ENCODE results near the gene ZFP37. TPM values are rescaled to one million over a fixed set of nuclear protein-coding genes. Genes with fewer than 3 reads are reported as not detected.

The ZFP37 gene
- total RNA-seq, 1 experiment from 2014 or later, result 0.81 TPM

DNA sequence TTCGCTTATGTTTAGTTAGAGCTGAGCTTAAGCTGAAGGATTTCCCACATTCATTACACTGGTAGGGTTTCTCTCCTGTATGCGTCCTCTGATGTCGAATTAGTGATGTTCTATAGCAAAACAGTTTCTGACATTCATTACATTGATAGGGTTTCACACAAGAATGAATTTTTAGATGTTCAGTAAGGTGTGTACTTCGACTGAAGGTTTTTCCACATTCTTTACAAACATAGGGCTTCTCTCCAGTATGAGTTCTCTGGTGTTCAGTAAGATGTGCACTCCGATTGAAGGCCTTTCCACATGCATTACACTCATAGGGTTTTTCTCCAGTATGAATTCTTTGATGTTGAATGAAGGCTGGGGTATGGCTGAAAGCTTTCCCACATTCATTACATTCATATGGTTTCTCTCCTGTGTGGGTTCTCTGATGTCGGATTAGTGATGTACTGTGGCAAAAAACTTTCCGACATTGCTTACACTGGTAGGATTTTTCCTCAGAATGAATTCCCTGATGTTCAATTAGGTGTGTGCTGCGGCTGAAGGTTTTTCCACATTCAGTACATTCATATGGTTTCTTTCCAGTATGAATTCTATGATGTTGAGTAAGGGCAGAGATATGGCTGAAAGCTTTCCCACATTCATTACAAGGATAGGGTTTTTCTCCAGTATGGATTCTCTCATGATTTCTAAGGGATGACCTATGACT, 59.1 kb downstream of the ZFP37 start:
- CTCF ChIA-PET, result no interaction called here

More for the DNA sequence above, 59.1 kb downstream of the ZFP37 start:
- BruUV-seq (replicated peaks), result no TSS peak
- no peak overlapping the region for H3K4me2 ChIP-seq
- H2AFZ ChIP-seq, result no peak overlapping the region
- POLR2A ChIA-PET (ENCODE audit: unreplicated experiment), result no interaction called here
- no peaks in the 10 kb centered on the region for H3K27me3 ChIP-seq (ENCODE audit: insufficient read depth, low read depth)
- intact Hi-C loops (cut with micrococcal nuclease; ENCODE audit: unreplicated experiment), result no loop called here
- H3K9me3 ChIP-seq (ENCODE audit: insufficient read depth, low read depth), result peaks cover 33% of the 10 kb centered on the region
- H4K20me1 ChIP-seq (ENCODE audit: insufficient read depth), result no peaks in the 10 kb centered on the region
- TF ChIP-seq CTCF (conservative IDR thresholded peaks at IDR 0.05), result no peak
- no peak for TF ChIP-seq EZH2 (IDR thresholded peaks at IDR 0.05; ENCODE audit: low read depth)
- no peaks in the 10 kb centered on the region for H3K79me2 ChIP-seq (ENCODE audit: low read depth)
- H3K9me2 ChIP-seq (ENCODE audit: insufficient read depth), result no peaks in the 10 kb centered on the region
- H3K36me3 ChIP-seq (ENCODE audit: low read depth), result 0 out of 2 replicates have a peak, but pooled peaks cover 4% of the 10 kb centered on the region
- H3K4me3 ChIP-seq, result no peak overlapping the region
- H3F3A ChIP-seq (ENCODE audit: insufficient read depth, low read depth), result no peaks in the 10 kb centered on the region
- H3K27ac ChIP-seq, result no peak overlapping the region
- no peaks in the 10 kb centered on the region for H3K4me1 ChIP-seq (replicated peaks; ENCODE audit: insufficient read depth)
- no peak for DNase-seq

Other genes with a start within 250 kb of the ZFP37 start
- not detected in 2 replicates for gene SLC46A2, start 165.8 kb downstream of the ZFP37 start, total RNA-seq (2021)
- gene ZNF883, start 44.5 kb downstream of the ZFP37 start, total RNA-seq (2021), result 1.7 and 2.2 TPM in 2 replicates
- gene SLC31A2, start 94.3 kb upstream of the ZFP37 start, total RNA-seq (2021), result 15.1 and 16.5 TPM in 2 replicates
- 23.3 and 33.5 TPM in 2 replicates for gene FKBP15, start 164.6 kb upstream of the ZFP37 start, total RNA-seq (2021)
- 24.9 and 27.2 TPM in 2 replicates for gene SLC31A1, start 164.8 kb upstream of the ZFP37 start, total RNA-seq (2021)
- 40.4 and 43.4 TPM in 2 replicates for gene CDC26, start 218.8 kb upstream of the ZFP37 start, total RNA-seq (2021)
- gene PRPF4, start 218.9 kb upstream of the ZFP37 start, total RNA-seq (2021), result 31.6 and 36.3 TPM in 2 replicates
- gene RNF183, start 246.7 kb upstream of the ZFP37 start, total RNA-seq (2021), result 0.92 and 2.3 TPM in 2 replicates